Activated CD4-positive, alpha-beta memory T cell treated with anti-CD3 and anti-CD28 coated beads for 36 hours (primary cell): ENCODE data around the gene CAMKMT. TPM values are rescaled to one million over a fixed set of nuclear protein-coding genes. Genes with fewer than 3 reads are reported as not detected.

ENCODE experiments used
- CTCF ChIA-PET: fragments of 350-600 bp; sonication (Branson Sonifier 250); formaldehyde crosslinking; loops from one replicate; lab custom pipeline; 2021; ENCODE audit warnings: antibody characterized with exemption, inconsistent platforms; lab: Charles Lee
- POLR2A ChIA-PET: fragments of 350-600 bp; sonication (Branson Sonifier 250); formaldehyde crosslinking; loops from one replicate; lab custom pipeline; 2021; ENCODE audit warnings: antibody characterized with exemption; lab: Charles Lee
- DNase-seq: peaks from one replicate; pipeline ENCODE4 v3.0.0-alpha.2; 2020
- H3K27ac Mint-ChIP-seq: one replicate; pipeline ENCODE4 v1.8.0; 2021; ENCODE audit warnings: mixed read lengths
- H3K27me3 Mint-ChIP-seq: one replicate; pipeline ENCODE4 v1.8.0; 2021; ENCODE audit warnings: mixed read lengths
- H3K36me3 Mint-ChIP-seq: one replicate; pipeline ENCODE4 v1.8.0; 2021; ENCODE audit warnings: mixed read lengths
- H3K4me1 Mint-ChIP-seq: one replicate; pipeline ENCODE4 v1.8.0; 2021; ENCODE audit warnings: low read depth, mixed read lengths
- H3K4me3 Mint-ChIP-seq: one replicate; pipeline ENCODE4 v1.8.0; 2021; ENCODE audit warnings: mild to moderate bottlenecking, mixed read lengths
- H3K9me3 Mint-ChIP-seq: one replicate; pipeline ENCODE4 v1.8.0; 2021; ENCODE audit warnings: mixed read lengths
- intact Hi-C: fragments of 100-400 bp; cut with micrococcal nuclease; formaldehyde crosslinking; loops from one replicate; pipeline ENCODE4 v1.15.1; 2023
- total RNA-seq, 2 experiments: library from RNA; stranded (reverse); gene quantifications; one replicate each; pipeline ENCODE4 v1.2.3, GENCODE V29; 2021

The CAMKMT gene
- total RNA-seq, 2 experiments from 2014 or later: 9.3 to 11.3 TPM

GRCh38 chr2:44450082-44450481 lies 88.3 kb downstream of the CAMKMT start:
- ChIA-PET CTCF (interaction anchor here (0.8 kb wide), 1 partner anchor 30 kb away, joined by 3 read pairs; no protein-coding TSS in a partner anchor), POLR2A (no interaction called here)
- no peak overlapping the region for H3K27ac Mint-ChIP-seq
- no peak overlapping the region for H3K4me3 Mint-ChIP-seq
- no peaks in the 10 kb centered on the region for H3K9me3 Mint-ChIP-seq
- no peaks in the 10 kb centered on the region for H3K27me3 Mint-ChIP-seq
- no peak for DNase-seq
- intact Hi-C loops: no loop called here
- peaks cover 10% of the 10 kb centered on the region for H3K36me3 Mint-ChIP-seq
- no peaks in the 10 kb centered on the region for H3K4me1 Mint-ChIP-seq

GRCh38 chr2:44450806-44451205 lies 89.1 kb downstream of the CAMKMT start:
- H3K36me3 Mint-ChIP-seq: peaks cover 4% of the 10 kb centered on the region
- intact Hi-C loops: no loop called here
- no peaks in the 10 kb centered on the region for H3K27me3 Mint-ChIP-seq
- no peaks in the 10 kb centered on the region for H3K9me3 Mint-ChIP-seq
- no peaks in the 10 kb centered on the region for H3K4me1 Mint-ChIP-seq
- DNase-seq: no peak
- ChIA-PET CTCF (no interaction called here), POLR2A (no interaction called here)
- H3K27ac Mint-ChIP-seq: no peak overlapping the region
- no peak overlapping the region for H3K4me3 Mint-ChIP-seq

- intact Hi-C loops: no loop called here
- Mint-ChIP-seq H3K27ac (no peak overlapping the region), H3K4me1 (no peaks in the 10 kb centered on the region), H3K36me3 (no peaks in the 10 kb centered on the region), H3K27me3 (no peaks in the 10 kb centered on the region), H3K9me3 (no peaks in the 10 kb centered on the region), H3K4me3 (no peak overlapping the region)
- no peak for DNase-seq
- CTCF ChIA-PET: no interaction called here
- POLR2A ChIA-PET: no interaction called here
Measured at GRCh38 chr2:44452069-44452583, 90.4 kb downstream of the CAMKMT start.

DNA sequence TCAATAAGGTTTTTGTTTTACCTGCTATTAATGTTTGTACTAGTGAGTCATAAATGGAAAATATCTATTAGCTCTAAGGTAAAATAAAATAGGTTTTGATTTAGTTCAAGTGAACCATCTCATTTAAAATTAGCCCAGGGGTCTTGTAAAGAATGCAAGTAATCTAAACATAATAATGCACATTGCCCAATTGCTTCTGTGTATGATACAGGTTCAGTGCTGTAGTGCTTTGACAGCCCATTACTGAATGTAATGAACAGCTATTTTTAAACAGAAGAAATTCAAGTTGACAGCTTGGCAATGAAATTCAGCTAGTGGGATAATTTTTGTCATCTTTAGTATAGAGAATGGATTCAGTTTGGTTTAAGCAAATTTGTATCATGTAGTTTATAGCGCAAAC lies 91.5 kb downstream of the CAMKMT start:
- POLR2A ChIA-PET: no interaction called here
- no peak overlapping the region for H3K4me3 Mint-ChIP-seq
- H3K27me3 Mint-ChIP-seq: no peaks in the 10 kb centered on the region
- H3K27ac Mint-ChIP-seq: no peak overlapping the region
- H3K36me3 Mint-ChIP-seq: no peaks in the 10 kb centered on the region
- no peaks in the 10 kb centered on the region for H3K4me1 Mint-ChIP-seq
- no peaks in the 10 kb centered on the region for H3K9me3 Mint-ChIP-seq
- CTCF ChIA-PET: no interaction called here
- DNase-seq: no peak
- intact Hi-C loops: no loop called here

DNA sequence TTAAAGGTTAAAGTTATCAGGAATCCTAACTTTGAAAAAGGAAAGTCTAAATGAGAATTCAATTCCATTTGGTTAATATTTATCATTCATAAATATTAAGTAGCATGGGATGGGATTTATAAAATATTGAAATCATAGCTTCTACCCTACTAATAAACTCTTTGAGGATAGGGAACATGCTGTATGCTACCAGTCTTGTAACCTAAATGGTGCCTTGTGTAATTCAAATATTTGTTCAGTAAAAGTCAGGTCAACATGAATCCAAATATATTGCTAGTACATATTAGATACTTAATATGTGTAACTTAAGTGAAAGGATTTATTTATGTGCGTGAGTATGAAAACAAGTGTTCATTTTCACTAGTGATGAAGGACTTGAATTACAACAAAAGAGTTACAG lies 94.1 kb downstream of the CAMKMT start:
- H3K27ac Mint-ChIP-seq: no peak overlapping the region
- CTCF ChIA-PET: interaction anchor here (2.0 kb wide), 1 partner anchor 24 kb away, joined by 7 read pairs; no protein-coding TSS in a partner anchor
- no peak for DNase-seq
- intact Hi-C loops: no loop called here
- H3K9me3 Mint-ChIP-seq: no peaks in the 10 kb centered on the region
- H3K27me3 Mint-ChIP-seq: no peaks in the 10 kb centered on the region
- no peaks in the 10 kb centered on the region for H3K4me1 Mint-ChIP-seq
- H3K4me3 Mint-ChIP-seq: no peak overlapping the region
- H3K36me3 Mint-ChIP-seq: peaks cover 2% of the 10 kb centered on the region
- POLR2A ChIA-PET: no interaction called here

DNA sequence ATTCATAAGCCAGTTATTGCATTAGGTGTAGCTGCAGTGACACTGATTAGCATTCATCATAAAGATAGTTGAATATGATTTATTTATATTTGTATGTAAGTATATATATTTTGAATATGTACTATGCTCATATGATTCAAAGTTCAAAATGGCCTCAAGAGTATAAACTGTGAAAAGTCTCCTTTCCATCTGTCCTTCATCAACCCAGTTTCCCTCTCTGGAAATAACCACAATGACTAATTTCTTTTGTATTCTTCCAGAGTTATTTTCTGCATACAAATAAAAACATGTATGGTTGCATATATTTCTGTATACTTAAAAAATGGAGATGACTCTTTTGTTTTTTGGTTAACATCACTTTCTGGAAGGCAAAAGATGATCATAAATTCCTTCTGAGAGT lies 95.2 kb downstream of the CAMKMT start:
- H3K36me3 Mint-ChIP-seq: peaks cover 2% of the 10 kb centered on the region
- no peaks in the 10 kb centered on the region for H3K4me1 Mint-ChIP-seq
- H3K9me3 Mint-ChIP-seq: no peaks in the 10 kb centered on the region
- no peak for DNase-seq
- H3K27me3 Mint-ChIP-seq: no peaks in the 10 kb centered on the region
- ChIA-PET CTCF (interaction anchor here (2.5 kb wide), 1 partner anchor 22 kb away, joined by 9 read pairs; no protein-coding TSS in a partner anchor), POLR2A (no interaction called here)
- no peak overlapping the region for H3K4me3 Mint-ChIP-seq
- no peak overlapping the region for H3K27ac Mint-ChIP-seq
- intact Hi-C loops: no loop called here

DNA sequence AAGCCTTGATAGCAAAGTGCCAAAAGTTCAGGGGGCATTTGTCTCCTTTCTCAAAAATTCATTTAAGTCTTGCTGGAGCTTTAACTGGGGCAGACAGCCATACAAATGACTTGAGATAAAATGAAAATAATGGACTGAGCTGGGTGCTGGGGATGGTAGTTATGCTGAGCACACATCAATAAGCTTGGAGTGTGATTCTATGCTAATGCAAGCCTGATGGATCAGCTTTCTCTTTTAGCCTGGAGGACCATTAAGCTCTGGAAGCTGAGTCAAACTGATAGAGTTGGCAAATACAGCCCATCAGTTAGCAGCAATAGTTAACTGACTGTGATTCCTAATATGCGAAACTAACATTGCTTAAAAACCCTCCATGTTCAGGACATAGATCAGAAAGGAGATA lies 98.0 kb downstream of the CAMKMT start:
- Mint-ChIP-seq H3K4me1 (no peaks in the 10 kb centered on the region), H3K9me3 (peaks cover 21% of the 10 kb centered on the region), H3K27ac (no peak overlapping the region), H3K36me3 (peaks cover 18% of the 10 kb centered on the region), H3K4me3 (no peak overlapping the region), H3K27me3 (no peaks in the 10 kb centered on the region)
- no peak for DNase-seq
- ChIA-PET POLR2A (no interaction called here), CTCF (interaction anchor here (1.5 kb wide), 1 partner anchor 20 kb away, joined by 8 read pairs; no protein-coding TSS in a partner anchor)
- intact Hi-C loops: no loop called here

DNA sequence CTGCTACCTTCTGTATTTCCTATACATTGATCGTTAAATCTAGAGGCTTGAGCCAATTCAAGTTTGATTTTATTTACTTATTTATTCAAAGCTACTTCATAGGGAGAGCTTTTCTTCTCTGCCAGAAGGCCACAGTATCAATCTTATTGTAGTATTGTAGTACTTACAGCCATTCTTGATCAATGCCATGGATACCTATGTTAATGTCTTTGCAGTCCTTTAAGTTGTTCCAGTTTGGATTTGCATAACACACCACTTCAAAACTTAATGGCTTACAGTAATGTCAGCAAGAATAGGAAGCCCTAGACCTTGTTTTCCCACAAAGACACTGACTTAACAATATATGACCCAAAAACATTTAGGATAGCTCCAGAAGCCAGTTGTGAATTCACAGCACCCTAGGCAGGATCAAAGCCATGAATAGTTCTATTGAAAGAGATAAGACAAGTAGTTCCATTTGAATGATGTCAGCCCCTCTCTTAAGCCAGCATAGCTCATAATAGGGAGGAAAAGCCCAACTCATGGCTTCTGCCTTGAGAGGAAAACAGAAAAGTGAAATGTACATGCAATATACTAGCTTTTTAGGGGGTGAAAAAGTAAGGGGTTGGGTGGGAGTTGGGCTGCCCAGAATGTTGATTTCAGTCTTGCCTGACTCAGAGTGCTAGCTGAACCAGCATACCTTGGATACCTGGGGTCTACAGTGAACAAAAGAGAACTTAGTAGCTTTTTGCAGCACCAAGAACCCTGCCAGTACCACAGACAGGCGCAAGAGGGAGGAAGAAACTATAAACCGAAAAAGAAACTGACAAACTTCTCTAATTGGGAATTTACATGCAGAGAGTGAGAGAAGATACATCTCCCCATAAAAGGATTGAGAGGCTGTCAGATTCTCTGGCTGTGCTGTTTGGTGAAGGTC lies 101.4 kb downstream of the CAMKMT start:
- ChIA-PET CTCF (interaction anchor here (1.3 to 1.5 kb wide), 2 partner anchors 17 to 492 kb away, joined by 3 to 4 read pairs; no protein-coding TSS in a partner anchor), POLR2A (no interaction called here)
- H3K4me3 Mint-ChIP-seq: no peak overlapping the region
- no peak for DNase-seq
- peaks cover 18% of the 10 kb centered on the region for H3K36me3 Mint-ChIP-seq
- no peak overlapping the region for H3K27ac Mint-ChIP-seq
- H3K9me3 Mint-ChIP-seq: peaks cover 34% of the 10 kb centered on the region
- no peaks in the 10 kb centered on the region for H3K27me3 Mint-ChIP-seq
- no peaks in the 10 kb centered on the region for H3K4me1 Mint-ChIP-seq
- intact Hi-C loops: no loop called here

- Mint-ChIP-seq H3K4me3 (no peak overlapping the region), H3K4me1 (no peaks in the 10 kb centered on the region), H3K27ac (no peak overlapping the region), H3K27me3 (no peaks in the 10 kb centered on the region), H3K36me3 (peaks cover 16% of the 10 kb centered on the region), H3K9me3 (peaks cover 34% of the 10 kb centered on the region)
- no peak for DNase-seq
- ChIA-PET CTCF (interaction anchor here (1.3 kb wide), 1 partner anchor 15 kb away, joined by 4 read pairs; no protein-coding TSS in a partner anchor), POLR2A (no interaction called here)
- intact Hi-C loops: no loop called here
Measured at GRCh38 chr2:44464437-44464836, 102.7 kb downstream of the CAMKMT start.

GRCh38 chr2:44470151-44470550 lies 108.4 kb downstream of the CAMKMT start:
- ChIA-PET POLR2A (no interaction called here), CTCF (interaction anchor here (3.9 kb wide), 1 partner anchor 9 kb away, joined by 21 read pairs; no protein-coding TSS in a partner anchor)
- DNase-seq: no peak
- Mint-ChIP-seq H3K4me1 (no peaks in the 10 kb centered on the region), H3K9me3 (peaks cover 12% of the 10 kb centered on the region), H3K27ac (no peak overlapping the region), H3K27me3 (no peaks in the 10 kb centered on the region), H3K4me3 (no peak overlapping the region), H3K36me3 (no peaks in the 10 kb centered on the region)
- intact Hi-C loops: loop anchor here (10.0 kb wide), 1 partner anchor 225 kb away; no protein-coding TSS in a partner anchor

DNA sequence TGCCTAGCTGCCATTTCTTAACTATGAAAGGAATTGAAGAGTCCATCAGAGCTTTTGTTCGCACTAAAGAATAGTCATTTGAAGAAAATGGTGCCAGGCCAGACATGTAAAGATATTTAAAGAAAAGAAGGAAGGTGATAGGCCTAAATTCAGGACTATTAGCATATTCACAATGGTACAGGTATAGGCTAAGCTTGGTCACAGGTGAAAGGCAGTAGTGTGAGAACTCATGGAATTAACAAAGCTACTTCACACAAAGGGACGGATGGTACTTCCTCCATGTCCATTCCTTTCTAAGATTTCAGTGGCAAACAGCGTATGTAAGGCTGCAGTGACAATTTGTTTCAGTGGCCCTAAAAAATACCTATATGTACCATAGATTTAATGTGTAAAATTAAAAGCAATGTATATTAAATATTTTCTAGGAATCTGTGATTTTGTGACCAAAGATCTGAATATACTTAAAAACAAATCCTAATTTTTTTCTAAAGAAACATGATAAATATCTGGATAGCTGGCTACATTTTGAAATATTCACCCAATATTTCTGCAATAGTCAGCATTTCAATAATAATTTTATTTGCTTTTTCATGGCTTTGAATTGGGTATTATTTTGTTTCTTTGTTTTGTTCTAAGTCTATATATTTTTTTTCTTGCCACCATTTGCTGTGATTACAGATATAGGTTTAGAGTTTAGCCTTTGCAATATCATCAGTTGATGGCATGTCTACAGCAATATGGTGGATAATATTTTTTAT lies 116.1 kb downstream of the CAMKMT start:
- no peak for DNase-seq
- intact Hi-C loops: loop anchor here (5.0 to 10.0 kb wide), 3 partner anchors 86 to 459 kb away; no protein-coding TSS in a partner anchor
- H3K4me1 Mint-ChIP-seq: peaks cover 2% of the 10 kb centered on the region
- POLR2A ChIA-PET: no interaction called here
- no peaks in the 10 kb centered on the region for H3K27me3 Mint-ChIP-seq
- H3K4me3 Mint-ChIP-seq: no peak overlapping the region
- H3K27ac Mint-ChIP-seq: no peak overlapping the region
- H3K36me3 Mint-ChIP-seq: no peaks in the 10 kb centered on the region
- no peaks in the 10 kb centered on the region for H3K9me3 Mint-ChIP-seq
- CTCF ChIA-PET: interaction anchor here (0.7 to 2.8 kb wide), 10 partner anchors 9 to 478 kb away, joined by 3 to 21 read pairs (median 6); no protein-coding TSS in a partner anchor
